Dedifferentiated amniotic fluid mesenchymal stem cell (primary cell): ENCODE data around the gene MALSU1.
A peak's percentile ranks its signal among the peaks of the same experiment; 100 is the strongest.
"Not testable (repeated sequence)": the region's sequence is repeated elsewhere in the genome, so short reads cannot be mapped to it uniquely, and the experiment has no call there.

Source experiments
- DNase-seq: peaks from one replicate; pipeline ENCODE4 v3.0.0-alpha.2; 2016; ENCODE audit errors: extremely low spot score

Gene MALSU1

DNA sequence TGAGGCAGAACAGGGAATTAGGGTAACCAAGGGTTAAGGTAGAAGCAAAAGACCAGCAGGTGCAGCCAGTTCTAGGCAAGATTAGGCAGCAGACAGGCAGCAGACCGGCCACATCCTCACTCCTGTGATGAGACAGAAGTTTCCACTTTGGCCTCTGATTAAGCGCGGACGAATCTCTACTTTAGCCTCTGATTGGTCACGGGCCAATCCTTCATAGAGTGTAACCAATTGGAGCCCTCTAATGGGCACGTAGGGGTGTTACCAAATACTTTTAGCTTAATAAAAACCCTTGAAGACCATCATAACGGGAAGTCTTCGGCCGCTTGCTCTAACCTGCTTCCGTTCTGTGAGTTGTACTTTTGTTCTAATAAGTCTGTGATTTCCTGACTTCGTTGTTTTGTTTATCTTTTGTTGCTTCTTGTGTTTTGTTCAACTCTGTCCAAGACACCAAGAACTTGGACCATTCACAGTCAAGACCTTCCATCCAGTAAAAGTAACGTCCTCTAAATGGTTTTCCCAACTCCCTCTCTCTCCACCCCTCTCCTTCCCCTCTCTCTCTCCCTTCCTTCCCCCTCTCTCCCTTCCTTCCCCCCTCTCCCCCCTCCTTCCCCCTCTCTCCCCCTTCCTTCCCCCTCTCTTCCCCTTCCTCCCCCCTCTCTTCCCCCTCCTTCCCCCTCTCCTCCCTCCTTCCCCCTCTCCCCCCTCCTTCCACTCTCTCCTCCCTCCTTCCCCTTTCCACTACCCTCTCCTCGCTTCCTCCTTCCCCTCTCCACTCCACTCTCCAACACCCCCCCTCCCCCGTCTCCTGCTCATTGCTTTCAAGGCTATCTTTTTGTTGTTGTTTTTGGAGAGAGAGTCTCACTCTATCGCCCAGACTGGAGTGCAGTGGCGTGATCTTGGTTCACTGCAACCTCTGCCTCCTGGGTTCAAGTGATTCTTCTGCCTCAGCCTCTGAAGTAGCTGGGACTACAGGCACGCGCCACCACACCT lies 13.2 kb upstream of the MALSU1 start:
- DNase-seq, result no peak

DNA sequence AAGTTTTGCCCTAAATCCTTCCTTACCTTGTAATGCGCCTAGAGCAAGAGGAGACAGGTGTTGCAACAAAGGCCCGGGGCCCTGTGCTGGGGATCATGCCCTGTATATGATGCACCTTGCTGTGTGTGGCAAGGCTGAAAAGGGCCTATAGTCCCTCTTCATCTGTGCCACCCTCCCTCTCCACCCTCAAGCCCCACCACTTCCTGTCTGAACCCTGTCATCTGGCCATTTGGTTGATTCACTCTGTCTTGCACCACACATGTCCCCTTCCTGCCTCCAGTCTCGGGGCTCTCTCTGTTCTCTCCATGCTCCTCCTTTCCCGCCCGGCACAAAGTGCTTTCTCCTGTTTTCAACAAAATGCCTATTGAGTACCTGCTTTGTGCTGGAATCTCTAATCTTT lies 11.5 kb upstream of the MALSU1 start:
- no peak for DNase-seq

DNA sequence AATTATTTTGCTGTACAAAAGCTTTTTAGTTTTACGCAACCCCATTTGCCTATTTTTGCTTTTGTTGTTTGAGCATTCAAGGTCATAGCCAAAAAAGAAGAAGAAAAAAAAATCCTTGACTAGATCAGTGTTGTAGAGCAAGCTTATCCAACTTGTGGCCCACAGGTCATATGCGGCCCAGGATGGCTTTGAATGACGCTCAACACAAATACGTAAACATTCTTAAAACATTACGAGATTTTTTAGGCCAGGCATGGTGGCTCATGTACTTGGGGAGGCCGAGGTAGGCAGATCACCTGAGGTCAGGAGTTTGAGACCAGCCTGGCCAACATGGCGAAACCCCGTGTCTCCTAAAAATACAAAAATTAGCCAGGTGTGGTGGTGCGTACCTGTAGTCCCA lies 8.1 kb upstream of the MALSU1 start:
- no peak for DNase-seq

DNA sequence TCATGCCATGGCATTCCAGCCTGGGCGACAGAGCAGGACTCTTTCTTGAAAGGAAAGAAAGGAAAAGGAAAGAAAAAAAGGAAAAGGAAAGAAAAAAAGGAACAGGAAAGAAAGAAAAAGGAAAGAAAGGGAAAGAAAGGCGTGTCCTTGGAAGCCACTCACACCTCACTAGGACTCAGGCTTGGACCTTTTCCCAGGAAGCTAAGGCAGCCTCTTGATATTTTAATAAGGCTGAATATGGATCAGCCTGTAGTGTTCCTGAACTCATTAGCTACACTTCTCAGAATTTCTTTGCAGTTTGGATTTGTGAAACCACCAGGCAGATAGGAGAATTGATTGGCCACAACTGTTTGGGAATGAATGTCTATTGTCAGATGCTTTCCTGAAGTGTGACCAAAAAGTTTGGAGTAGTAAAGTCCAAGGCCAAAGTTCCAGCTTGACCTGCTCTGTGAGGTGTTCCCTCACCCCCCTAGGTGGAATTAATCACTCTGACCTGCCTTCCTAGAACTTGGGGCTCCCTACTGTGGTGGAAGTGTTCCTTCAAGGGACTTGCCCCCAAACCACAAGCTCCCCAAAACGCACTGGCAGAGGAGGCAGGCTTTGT lies 7.1 kb upstream of the MALSU1 start:
- no peak for DNase-seq

DNA sequence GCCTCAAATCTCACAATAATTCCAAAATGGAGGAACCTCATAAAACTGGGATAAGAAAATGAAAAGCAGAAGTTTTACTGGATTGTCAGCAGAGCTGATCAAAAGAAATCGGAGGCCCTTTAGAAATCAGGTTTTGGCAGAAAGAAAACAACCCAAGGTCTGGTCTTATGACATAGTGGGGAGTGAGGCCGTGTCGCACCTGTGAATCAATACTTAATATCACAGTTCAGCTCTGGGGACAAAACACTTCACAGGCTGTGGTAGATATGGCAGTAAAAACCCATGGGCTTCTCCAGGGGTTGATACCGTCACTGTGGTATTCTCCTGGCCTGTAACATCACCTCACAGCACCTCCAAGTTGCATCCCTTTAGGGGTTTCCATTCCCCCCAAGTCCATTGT lies 6.5 kb upstream of the MALSU1 start:
- DNase-seq, result no peak

DNA sequence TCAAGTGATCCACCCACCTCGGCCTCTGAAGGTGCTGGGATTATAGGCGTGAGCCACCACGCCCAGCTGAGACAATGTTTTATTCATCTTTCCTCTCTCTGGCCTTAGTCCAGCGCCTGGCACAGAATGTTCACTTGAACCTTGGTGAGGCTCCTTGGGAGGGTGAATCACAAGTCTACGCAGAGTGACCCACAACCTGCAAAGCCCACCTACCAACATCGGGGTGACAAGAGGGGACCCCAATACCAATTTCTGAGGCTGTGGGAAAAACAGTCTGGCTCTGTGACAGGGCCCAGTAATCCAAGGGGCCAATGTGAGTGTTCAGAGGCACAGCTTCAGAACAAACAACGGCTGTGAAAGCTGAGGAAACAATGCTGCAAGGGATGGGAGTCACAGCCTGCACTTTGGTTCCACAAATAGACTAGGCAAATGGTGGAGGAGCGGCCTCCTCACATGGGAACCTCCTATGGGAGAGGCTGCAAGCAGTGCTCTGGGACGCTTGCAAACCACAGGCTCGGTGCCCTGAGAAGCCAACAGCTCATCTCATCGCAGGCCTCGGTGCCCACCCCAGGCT lies 5.6 kb upstream of the MALSU1 start:
- DNase-seq, result no peak

DNA sequence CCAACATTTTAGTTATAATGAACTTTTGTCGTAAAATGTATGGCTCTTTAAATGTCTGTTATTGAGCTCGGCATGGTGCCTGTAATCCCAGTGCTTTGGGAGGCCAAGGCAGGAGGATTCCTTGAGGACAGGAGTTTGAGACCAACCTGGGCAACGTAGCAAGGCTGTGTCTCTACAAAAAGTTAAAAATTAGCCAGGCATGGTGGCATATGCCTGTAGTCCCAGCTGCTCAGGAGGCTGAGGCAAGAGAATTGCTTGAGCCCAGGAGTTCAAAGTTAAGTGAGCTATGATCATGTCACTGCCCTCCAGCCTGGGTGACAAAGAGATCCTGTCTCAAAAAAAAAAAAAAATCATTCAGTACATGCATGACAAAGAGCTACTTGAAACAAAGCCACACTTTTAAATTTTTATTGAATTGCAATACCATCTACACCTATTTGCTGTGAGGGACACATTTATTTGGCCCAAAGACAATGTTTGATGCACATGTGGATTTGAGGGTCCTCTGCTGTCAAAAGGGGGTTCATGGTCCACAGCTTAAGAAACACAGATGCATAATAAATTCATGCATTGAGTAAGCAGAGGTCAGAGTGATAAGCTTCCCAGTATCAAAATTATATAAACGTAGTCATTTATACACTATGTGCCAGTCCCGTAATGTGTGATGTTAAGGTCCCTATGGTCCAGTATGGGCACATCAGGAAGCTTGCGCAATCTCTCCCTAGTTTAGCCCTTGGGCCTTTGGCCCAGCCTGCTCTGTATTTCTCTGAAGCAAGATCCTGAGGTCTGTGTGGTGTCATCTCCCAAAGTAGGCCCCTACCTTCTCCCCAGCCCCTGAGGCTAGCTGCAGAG lies 4.4 kb upstream of the MALSU1 start:
- no peak for DNase-seq

DNA sequence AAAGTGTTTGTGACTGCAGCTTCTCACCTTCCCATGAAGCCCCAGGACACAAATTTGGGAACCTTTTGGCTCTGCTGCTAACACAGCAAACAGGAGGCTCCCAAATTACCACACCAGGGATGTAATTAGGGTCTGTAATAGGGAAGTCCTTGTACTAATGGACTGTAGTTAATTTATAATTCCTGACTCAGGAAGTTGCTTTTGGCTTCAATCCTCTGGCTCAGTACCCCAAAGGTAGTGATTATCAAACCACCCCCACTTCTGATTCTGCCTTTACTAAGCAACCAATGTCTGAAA lies 3.8 kb upstream of the MALSU1 start:
- DNase-seq, result no peak

DNA sequence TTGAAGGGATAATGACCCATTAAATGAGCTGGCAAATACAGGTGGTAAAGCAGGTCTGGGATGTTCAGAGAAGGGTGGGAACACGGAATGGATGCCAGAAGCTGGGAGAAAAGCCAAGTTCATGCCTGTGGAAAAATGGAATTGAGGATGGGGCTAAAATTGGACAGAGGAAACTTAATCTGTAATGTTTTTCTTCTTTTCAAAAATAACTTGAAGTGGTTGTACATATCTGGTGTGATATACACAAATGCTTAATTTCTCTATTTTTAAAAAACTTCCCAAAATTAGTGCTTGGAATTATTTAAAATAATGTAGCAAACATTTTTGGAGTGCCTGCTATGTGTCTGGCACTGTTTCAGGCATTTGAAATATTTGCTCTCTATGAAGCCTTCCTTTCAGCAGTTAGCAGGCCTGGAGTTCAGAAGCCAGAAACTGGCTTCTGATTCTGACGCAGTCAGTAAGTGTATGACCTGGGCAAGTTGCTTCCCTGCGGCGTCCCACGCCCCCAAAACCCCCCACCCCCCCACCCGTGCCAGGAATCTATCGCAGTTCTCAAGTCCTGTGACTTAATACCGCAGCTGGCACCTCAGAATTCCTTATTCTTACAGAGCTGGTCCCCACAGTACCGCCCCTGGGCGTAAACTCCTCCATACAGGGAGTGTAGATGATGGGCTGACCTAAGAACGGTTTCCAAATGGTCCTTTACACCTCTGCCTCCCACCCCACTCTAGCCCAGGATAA lies 828 bp upstream of the MALSU1 start:
- DNase-seq, result peak; percentile 54

DNA sequence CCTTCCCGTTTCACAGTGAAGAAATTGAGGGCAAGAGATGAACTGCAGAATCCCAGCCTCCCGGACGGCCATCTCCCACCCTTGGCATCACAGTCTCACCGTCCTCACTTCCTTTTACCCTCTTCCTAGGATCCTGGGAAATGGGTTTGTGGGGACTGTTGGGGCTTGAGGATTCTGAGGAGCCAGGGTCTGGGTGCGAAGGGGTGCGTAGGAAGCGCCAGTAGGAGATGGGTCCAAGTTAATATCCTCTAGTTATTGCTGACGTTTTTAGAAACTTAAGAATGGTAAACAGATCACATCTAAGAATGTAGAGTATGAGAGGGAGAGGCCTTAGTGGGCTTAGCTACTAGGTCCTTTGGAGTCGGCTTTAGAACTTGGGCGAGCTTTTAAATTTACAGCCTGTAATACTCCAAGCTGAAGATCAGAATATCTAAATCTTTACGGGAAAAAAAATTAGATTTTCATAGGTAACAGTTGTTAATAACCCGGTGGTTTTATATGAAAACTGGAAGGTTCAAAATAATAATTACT lies 696 bp downstream of the MALSU1 start:
- no peak for DNase-seq

DNA sequence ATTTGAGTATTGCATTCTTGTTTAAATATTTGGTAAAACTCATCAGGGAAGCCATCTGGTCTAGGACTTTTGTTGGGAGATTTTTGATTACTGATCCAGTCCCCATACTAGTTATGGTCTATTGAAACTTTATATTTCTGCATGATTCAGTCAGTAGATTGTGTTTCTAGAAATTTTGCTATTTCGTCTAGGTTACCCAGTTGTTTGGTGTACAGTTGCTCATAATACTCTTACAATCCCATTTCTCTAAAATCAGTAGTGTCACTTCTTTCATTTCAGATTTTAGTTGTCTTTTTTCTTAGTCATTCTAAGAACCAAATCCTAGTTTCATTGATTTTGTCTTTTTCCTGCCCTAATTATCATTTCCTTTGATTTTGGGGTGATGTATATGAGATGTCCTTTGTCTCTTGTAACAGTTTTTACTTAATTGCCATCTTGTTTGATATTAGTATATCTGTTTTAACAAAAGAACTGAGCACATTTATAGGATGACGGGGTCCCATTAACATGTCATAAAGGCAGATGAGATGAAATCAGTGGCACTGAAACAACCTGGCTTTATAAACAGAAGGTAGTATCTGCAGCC lies 7.9 kb downstream of the MALSU1 start:
- no peak for DNase-seq

DNA sequence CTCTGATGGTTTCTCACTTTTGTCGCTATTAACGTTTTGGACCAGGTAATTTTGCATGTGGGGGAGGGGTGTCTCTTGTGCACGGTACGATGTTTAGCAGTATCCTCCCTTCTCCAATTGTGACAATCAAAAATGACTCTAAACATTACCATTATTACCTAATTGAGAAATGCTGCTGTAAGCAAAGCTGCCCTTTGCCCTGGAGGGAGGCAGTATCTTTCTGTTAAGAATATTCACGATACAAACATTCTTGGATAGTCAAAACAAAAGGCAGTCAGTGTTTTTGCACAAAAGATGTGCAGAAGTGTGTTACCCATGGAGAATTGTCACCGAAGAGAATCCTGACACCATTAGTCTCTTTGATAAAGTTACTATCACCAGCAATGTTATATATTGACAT lies 9.6 kb downstream of the MALSU1 start:
- DNase-seq, result no peak

DNA sequence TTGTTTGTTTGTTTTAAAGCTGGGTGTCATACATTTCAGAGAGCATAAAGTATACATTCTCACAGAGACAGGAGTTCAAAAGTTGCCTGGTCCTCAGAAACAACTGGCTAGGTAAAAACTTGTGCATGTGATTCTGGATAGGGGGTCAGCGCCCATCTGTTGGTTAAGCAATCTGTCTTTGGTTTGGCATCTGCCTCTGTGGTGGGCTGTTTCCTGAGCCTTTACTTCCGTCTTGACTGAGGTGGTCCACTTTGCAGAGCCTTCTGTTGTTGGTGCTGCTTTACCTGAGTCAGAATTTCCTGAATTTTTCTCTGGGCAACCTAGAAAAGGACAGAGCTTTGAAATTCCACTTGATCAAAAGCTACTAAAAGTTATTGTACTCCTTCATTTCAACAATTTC lies 13.0 kb downstream of the MALSU1 start:
- not testable (repeated sequence) for DNase-seq

DNA sequence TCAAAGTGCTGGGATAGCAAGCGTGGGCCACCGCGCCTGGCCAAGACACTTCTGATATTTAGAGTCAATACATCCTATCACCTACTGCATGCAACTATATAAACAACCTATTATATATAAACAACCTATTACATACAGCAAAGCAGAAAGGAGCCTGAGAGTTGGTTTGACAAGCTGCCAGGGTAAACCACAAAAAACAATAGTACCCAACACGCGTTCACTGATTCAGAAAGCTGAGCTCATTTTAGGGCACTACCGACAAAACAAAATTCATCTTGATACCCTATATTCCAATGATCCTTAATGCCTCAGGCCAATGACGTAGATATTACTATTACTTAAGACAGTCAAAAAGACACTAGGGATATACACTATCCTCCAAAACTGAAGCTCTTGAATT lies 16.2 kb downstream of the MALSU1 start:
- no peak for DNase-seq

DNA sequence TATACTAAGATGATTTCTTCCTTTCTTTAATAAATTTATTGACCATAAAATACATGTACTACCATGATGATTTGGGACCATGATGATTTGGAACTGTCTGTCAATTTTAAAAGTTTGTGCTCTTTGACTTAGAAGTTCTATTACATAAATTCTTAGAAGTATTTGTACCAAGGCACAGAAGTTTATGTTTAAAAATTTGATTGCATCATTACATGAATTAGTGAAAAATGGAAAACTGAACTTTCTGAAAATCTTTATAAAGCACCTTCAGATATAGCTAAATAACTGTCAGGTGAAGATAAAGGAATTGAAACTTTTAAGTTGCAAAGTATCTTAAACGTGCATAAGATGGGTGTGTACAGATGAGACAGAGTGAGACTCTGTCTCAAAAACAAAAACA lies 32.0 kb downstream of the MALSU1 start:
- DNase-seq, result no peak

DNA sequence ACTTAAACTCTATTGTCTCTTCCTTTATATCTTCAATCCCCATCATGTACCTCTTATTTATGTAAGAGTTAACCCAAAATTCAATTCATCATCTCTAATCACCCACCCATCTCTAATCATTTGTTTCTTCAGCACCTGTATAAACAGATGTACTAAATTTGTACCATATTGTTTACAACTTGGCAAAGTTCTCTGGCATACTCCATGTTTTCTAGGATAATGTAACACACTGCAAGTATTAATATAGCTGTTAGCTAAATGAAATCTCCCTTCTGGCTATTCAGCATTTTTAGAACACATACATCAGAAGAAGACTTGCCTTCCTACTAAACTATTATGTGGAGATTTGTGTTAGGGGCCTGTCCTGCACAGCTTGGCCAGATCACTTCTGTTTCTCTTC lies 33.1 kb downstream of the MALSU1 start:
- DNase-seq, result no peak

DNA sequence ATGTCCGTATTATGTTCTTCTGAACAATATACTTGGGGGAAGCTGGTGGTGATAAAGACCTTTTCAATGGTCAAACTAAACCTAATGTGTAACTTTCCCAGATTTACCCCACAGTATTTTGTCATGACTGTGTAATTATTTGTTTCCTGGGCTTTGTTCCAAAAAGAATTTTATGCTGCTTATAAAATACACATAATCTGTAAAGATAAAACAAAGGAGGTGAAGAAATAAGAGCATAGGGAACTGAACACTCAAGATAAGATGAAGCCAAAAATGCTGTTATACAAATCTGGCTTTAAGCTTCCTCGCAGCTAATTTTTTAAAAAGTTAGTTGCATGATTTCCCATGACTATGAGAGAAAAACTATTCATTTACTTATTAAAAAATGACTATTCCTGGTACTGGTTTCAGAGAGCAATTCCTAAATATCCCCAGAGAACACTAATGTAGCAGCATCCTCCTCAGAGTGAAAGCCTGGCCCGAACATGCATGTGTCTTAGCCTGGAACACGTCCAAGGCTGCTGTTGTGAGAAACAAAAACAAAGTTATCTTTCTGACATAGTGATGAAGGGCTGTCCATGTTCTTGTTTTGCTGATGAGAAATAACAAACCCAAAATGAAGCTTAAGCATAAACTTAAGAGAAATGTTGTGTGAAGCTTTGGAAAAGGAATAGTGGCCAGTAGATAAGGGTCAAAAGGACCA lies 33.9 kb downstream of the MALSU1 start:
- DNase-seq, result peak; percentile 31

DNA sequence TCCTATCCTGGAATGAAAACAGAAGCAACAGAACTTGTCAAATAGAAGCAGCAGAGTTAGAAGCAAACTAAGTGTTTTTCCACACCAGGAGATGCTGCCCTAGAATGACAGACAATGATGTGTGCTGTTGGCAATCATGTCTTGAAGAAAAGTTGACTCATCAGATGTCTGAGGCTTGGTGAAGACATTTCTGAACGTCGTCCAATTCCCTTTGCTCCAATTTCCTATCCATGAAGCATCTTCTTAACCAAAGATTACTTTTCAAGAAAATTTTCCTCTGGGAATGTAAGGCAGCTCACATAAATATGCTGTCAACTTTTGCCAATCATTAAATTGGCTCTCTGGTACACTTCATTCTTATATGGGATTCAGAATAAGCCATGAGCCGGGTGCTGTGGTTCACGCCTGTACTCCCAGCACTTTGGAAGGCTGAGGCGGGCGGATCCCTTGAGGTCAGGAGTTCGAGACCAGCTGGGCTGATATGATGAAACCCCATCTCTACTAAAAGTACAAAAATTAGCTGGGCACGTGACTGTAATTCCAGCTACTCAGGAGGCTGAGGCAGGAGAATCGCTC lies 34.6 kb downstream of the MALSU1 start:
- DNase-seq, result peak; percentile 95

DNA sequence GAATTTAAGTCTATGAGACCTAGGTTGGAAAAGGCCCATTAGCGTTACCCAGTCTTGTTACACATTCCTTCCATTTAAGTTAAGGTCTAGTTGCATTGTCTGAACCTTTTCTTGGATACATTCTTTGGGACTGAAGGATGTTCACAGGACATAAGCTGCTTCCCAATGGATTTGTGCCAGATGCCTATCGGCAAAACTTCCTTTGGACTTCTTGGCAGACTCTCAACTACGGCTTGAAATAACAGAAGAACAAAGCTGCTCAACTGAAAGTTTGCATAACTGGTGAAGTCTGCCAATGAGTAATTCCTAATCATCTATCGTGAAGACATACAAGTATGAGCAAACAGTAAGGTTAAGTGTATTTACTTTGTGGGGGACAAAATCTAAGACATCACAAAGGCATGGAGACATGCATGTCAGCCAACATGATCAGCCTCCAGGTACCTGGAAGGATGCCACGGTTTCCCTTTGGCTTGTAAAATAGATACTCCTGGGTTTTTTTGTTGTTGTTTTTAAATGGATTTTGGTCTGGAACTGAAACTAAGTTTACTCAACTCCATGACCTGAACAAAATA lies 35.4 kb downstream of the MALSU1 start:
- peak; percentile 87 for DNase-seq

DNA sequence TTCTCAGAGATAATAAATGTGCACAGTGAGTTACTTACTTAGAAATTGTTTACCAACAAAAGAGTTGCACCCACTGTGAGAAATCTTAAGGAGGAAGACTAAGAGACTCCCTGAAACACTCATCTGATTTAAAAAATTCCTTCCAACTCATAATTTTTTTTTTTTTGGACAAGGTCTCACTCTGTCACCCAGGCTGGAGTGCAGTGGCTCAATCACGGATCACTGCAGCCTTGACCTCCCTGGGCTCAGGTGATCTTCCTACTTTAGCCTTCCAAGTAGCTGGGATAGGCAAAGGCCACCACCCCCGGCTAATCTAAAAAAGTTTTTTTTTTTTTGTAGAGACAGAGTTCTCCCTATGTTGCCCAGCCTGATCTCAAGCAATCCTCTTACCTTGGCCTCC lies 36.0 kb downstream of the MALSU1 start:
- DNase-seq, result no peak
